ENCODE measurements around the gene PLXNA2. TPM values are rescaled to one million over a fixed set of nuclear protein-coding genes. Genes with fewer than 3 reads are reported as not detected.

Gene PLXNA2
- total and polyA plus RNA-seq, 2 of the 13 experiments (the other 11 are each of a cell fraction or from before 2014, with no cell fraction given), result 1.1 to 2.1 TPM

DNA sequence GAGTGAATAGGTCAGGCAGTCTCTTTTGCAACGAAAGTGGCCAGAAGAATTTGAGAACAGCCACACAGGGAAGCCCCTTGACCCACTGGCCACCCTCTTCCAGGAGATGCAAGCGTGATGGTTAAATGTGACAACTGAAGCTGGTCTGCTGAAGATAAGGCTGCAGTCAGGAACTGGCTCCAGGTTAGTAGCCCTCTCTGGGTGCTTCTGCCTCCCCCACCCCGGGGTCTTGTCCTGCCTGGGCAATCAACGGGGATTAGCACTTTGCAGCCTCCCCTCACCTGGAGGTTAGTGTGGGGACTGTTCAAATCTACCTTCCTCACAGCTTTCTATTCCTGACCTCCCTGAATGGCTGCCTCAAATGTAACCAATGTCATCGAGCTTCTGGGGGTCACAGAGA lies 125.9 kb downstream of the PLXNA2 start:
- no peak for DNase-seq (ENCODE audit: low spot score)
- H3K4me2 ChIP-seq (ENCODE audit: low read depth, low read length), result no peak overlapping the region
- H3K27ac ChIP-seq (ENCODE audit: extremely low read length, insufficient read depth, low read length), result peak overlapping the region; percentile 74
- no peak for ATAC-seq
- ChIA-PET CTCF (ENCODE audit: low intra/inter-chr PET ratio, low total read pairs) (no interaction called here), POLR2A (no interaction called here)
- no peak overlapping the region for H2AFZ ChIP-seq (ENCODE audit: low read length)
- no peak for FAIRE-seq
- no TSS peak for BruUV-seq (replicated peaks)
- H3K9ac ChIP-seq (ENCODE audit: insufficient read depth, low read depth, low read length), result no peak overlapping the region
- no peaks in the 10 kb centered on the region for H4K20me1 ChIP-seq (ENCODE audit: insufficient read depth, low read length)
- WGBS (ENCODE audit: low lambda C conversion rate), result 45% methylated on average over 3 of the region's 5 CpGs
- peaks cover 64% of the 10 kb centered on the region for H3K4me1 ChIP-seq (ENCODE audit: insufficient read depth, low read length)
- no peaks in the 10 kb centered on the region for H3K36me3 ChIP-seq (replicated peaks in 1 of 2; ENCODE audit: control insufficient read depth in 1 of 2, insufficient read depth in 2 of 2, low read length in 2 of 2)
- intact Hi-C loops (cut with micrococcal nuclease; ENCODE audit: unreplicated experiment), result loop anchor here (5.0 kb wide), 1 partner anchor 119 kb away; no protein-coding TSS in a partner anchor
- H3K27me3 ChIP-seq (ENCODE audit: control insufficient read depth in 1 of 2, insufficient read depth in 2 of 2, low read length in 2 of 2), result no peaks in the 10 kb centered on the region
- in situ Hi-C loops (cut with HindIII; ENCODE audit: extremely low pct_ligation_motif_present, low pct_unique_long_range_greater_than_20kb), result no loop called here
- H3K79me2 ChIP-seq (ENCODE audit: insufficient read depth, low read length), result no peaks in the 10 kb centered on the region
- H3K9me3 ChIP-seq (ENCODE audit: low read length), result no peaks in the 10 kb centered on the region
- H3K4me3 ChIP-seq (replicated peaks in 1 of 3; ENCODE audit: insufficient read depth in 1 of 3, low read depth in 2 of 3, low read length in 3 of 3), result no peak overlapping the region
- TF ChIP-seq FOXK2 (IDR thresholded peaks at IDR 0.05) (no peak), CCAR2 (optimal IDR thresholded peaks at IDR 0.05; ENCODE audit: low read depth, low read length) (no peak), RNF2 (conservative IDR thresholded peaks at IDR 0.05; ENCODE audit: low read depth) (no peak), YEATS2 (CRISPR knock-in tag; IDR thresholded peaks at IDR 0.05; ENCODE audit: borderline replicate concordance) (no peak), GLI4 (CRISPR knock-in tag; IDR thresholded peaks at IDR 0.05; ENCODE audit: borderline replicate concordance) (no peak), NFE2L2 (IDR thresholded peaks at IDR 0.05; ENCODE audit: low read length) (no peak), KLF12 (CRISPR knock-in tag; IDR thresholded peaks at IDR 0.05; ENCODE audit: borderline replicate concordance) (no peak), ZMYM2 (CRISPR knock-in tag; IDR thresholded peaks at IDR 0.05) (no peak), SALL2 (CRISPR knock-in tag; IDR thresholded peaks at IDR 0.05) (no peak), ZKSCAN5 (CRISPR knock-in tag; IDR thresholded peaks at IDR 0.05) (no peak), BRCA1 (CRISPR knock-in tag; IDR thresholded peaks at IDR 0.05) (no peak)
- TF ChIP-seq, protein P1, sequence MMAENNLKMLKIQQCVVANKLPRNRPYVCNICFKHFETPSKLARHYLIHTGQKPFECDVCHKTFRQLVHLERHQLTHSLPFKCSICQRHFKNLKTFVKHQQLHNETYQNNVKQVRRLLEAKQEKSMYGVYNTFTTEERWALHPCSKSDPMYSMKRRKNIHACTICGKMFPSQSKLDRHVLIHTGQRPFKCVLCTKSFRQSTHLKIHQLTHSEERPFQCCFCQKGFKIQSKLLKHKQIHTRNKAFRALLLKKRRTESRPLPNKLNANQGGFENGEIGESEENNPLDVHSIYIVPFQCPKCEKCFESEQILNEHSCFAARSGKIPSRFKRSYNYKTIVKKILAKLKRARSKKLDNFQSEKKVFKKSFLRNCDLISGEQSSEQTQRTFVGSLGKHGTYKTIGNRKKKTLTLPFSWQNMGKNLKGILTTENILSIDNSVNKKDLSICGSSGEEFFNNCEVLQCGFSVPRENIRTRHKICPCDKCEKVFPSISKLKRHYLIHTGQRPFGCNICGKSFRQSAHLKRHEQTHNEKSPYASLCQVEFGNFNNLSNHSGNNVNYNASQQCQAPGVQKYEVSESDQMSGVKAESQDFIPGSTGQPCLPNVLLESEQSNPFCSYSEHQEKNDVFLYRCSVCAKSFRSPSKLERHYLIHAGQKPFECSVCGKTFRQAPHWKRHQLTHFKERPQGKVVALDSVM (CRISPR knock-in tag; IDR thresholded peaks at IDR 0.05), result no peak
- TF ChIP-seq, protein P2, sequence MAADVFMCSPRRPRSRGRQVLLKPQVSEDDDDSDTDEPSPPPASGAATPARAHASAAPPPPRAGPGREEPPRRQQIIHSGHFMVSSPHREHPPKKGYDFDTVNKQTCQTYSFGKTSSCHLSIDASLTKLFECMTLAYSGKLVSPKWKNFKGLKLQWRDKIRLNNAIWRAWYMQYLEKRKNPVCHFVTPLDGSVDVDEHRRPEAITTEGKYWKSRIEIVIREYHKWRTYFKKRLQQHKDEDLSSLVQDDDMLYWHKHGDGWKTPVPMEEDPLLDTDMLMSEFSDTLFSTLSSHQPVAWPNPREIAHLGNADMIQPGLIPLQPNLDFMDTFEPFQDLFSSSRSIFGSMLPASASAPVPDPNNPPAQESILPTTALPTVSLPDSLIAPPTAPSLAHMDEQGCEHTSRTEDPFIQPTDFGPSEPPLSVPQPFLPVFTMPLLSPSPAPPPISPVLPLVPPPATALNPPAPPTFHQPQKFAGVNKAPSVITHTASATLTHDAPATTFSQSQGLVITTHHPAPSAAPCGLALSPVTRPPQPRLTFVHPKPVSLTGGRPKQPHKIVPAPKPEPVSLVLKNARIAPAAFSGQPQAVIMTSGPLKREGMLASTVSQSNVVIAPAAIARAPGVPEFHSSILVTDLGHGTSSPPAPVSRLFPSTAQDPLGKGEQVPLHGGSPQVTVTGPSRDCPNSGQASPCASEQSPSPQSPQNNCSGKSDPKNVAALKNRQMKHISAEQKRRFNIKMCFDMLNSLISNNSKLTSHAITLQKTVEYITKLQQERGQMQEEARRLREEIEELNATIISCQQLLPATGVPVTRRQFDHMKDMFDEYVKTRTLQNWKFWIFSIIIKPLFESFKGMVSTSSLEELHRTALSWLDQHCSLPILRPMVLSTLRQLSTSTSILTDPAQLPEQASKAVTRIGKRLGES (CRISPR knock-in tag; IDR thresholded peaks at IDR 0.05; ENCODE audit: borderline replicate concordance), result no peak
- TF ChIP-seq, protein P3, sequence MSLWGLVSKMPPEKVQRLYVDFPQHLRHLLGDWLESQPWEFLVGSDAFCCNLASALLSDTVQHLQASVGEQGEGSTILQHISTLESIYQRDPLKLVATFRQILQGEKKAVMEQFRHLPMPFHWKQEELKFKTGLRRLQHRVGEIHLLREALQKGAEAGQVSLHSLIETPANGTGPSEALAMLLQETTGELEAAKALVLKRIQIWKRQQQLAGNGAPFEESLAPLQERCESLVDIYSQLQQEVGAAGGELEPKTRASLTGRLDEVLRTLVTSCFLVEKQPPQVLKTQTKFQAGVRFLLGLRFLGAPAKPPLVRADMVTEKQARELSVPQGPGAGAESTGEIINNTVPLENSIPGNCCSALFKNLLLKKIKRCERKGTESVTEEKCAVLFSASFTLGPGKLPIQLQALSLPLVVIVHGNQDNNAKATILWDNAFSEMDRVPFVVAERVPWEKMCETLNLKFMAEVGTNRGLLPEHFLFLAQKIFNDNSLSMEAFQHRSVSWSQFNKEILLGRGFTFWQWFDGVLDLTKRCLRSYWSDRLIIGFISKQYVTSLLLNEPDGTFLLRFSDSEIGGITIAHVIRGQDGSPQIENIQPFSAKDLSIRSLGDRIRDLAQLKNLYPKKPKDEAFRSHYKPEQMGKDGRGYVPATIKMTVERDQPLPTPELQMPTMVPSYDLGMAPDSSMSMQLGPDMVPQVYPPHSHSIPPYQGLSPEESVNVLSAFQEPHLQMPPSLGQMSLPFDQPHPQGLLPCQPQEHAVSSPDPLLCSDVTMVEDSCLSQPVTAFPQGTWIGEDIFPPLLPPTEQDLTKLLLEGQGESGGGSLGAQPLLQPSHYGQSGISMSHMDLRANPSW (CRISPR knock-in tag; IDR thresholded peaks at IDR 0.05; ENCODE audit: borderline replicate concordance), result no peak
- TF ChIP-seq, protein P4, sequence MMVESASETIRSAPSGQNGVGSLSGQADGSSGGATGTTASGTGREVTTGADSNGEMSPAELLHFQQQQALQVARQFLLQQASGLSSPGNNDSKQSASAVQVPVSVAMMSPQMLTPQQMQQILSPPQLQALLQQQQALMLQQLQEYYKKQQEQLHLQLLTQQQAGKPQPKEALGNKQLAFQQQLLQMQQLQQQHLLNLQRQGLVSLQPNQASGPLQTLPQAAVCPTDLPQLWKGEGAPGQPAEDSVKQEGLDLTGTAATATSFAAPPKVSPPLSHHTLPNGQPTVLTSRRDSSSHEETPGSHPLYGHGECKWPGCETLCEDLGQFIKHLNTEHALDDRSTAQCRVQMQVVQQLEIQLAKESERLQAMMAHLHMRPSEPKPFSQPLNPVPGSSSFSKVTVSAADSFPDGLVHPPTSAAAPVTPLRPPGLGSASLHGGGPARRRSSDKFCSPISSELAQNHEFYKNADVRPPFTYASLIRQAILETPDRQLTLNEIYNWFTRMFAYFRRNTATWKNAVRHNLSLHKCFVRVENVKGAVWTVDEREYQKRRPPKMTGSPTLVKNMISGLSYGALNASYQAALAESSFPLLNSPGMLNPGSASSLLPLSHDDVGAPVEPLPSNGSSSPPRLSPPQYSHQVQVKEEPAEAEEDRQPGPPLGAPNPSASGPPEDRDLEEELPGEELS (CRISPR knock-in tag; IDR thresholded peaks at IDR 0.05), result no peak

All from HepG2 (cell line).